ENCODE data around the gene IGFLR1. TPM values are rescaled to one million over a fixed set of nuclear protein-coding genes. Genes with fewer than 3 reads are reported as not detected.

The IGFLR1 gene
- polyA plus RNA-seq, 1 of the 3 experiments (the other 2 are of a cell fraction) = 5.6 TPM

DNA sequence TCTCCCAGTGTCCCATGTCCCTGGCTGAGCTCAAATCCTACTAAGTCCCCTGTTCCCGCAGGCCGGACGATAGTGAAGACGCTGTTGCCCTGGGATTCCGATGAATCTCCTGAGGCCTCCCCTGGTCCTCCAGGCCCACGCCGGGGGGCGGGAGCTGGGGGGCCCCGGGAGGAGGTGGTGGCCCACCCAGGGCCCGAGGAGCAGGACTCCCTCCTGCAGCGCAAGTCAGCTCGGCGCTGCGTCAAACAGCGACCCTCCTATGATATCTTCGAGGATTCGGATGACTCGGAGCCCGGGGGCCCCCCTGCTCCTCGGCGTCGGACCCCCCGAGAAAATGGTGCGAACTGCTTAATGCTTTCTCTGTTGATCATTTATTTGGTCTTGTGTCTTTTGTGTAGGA, 18.6 kb downstream of the IGFLR1 start:
- CTCF ChIA-PET = interaction anchor here (0.7 kb wide), 1 partner anchor 21 kb away, joined by 3 read pairs; no protein-coding TSS in a partner anchor
- POLR2A ChIA-PET = interaction anchor here (0.7 to 1.4 kb wide), 2 partner anchors 17 to 78 kb away, joined by 3 to 5 read pairs; no protein-coding TSS in a partner anchor
- peaks cover 20 to 77% of the 10 kb centered on the region in 2 experiments for H3K36me3 ChIP-seq (replicated peaks in 1 of 2; ENCODE audit: control insufficient read depth in 1 of 2, insufficient read depth in 2 of 2, low read length in 1 of 2)

DNA sequence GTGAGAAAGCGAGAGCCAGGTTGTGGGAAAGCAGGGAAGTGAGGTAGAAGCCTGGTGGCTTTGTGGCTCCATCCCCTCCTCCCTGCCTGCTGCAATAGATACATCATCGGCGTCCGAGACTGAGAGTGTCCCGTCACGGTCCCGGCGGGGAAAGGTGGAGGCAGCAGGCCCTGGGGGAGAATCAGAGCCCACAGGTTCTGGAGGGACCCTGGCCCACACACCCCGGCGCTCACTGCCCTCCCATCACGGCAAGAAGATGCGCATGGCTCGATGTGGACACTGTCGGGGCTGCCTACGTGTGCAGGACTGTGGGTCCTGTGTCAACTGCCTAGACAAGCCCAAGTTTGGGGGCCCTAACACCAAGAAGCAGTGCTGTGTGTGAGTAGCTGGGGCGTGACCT, 19.4 kb downstream of the IGFLR1 start:
- H3K27me3 ChIP-seq (ENCODE audit: insufficient read depth) = no peaks in the 10 kb centered on the region
- ChIA-PET CTCF (no interaction called here), POLR2A (interaction anchor here (0.7 to 1.4 kb wide), 2 partner anchors 17 to 78 kb away, joined by 3 to 5 read pairs; no protein-coding TSS in a partner anchor)
- H3K36me3 ChIP-seq (replicated peaks in 1 of 2; ENCODE audit: control insufficient read depth in 1 of 2, insufficient read depth in 2 of 2, low read length in 1 of 2) = peaks cover 20 to 70% of the 10 kb centered on the region in 2 experiments
- no peak overlapping the region for H3K4me3 ChIP-seq (ENCODE audit: low read depth in 2 of 2, low read length in 1 of 2)
- H2AFZ ChIP-seq (ENCODE audit: low read depth) = no peak overlapping the region
- H3K4me1 ChIP-seq (ENCODE audit: control insufficient read depth in 1 of 2, insufficient read depth in 2 of 2, low read depth in 1 of 2, low read length in 1 of 2) = peaks cover 0 to 11% of the 10 kb centered on the region in 2 experiments; a peak in 2 of 4 replicates
- no peaks in the 10 kb centered on the region for H3K9me2 ChIP-seq
- H3K4me2 ChIP-seq = no peak overlapping the region
- H3K27ac ChIP-seq (ENCODE audit: low read depth in 2 of 2, low read length in 1 of 2) = no peak overlapping the region
- no peaks in the 10 kb centered on the region for H3K9me3 ChIP-seq
- TF ChIP-seq, protein P1, sequence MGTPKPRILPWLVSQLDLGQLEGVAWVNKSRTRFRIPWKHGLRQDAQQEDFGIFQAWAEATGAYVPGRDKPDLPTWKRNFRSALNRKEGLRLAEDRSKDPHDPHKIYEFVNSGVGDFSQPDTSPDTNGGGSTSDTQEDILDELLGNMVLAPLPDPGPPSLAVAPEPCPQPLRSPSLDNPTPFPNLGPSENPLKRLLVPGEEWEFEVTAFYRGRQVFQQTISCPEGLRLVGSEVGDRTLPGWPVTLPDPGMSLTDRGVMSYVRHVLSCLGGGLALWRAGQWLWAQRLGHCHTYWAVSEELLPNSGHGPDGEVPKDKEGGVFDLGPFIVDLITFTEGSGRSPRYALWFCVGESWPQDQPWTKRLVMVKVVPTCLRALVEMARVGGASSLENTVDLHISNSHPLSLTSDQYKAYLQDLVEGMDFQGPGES (IDR thresholded peaks at IDR 0.05; ENCODE audit: low read depth, low read length) = no peak
- no peak for TF ChIP-seq NRF1 (IDR thresholded peaks at IDR 0.05; ENCODE audit: low read depth, low read length)
- no peak for TF ChIP-seq FOXM1 (IDR thresholded peaks at IDR 0.05; ENCODE audit: low read depth)
- TF ChIP-seq TAF1 (IDR thresholded peaks at IDR 0.05; ENCODE audit: borderline replicate concordance, low read depth, low read length) = no peak
- TF ChIP-seq, protein P2, sequence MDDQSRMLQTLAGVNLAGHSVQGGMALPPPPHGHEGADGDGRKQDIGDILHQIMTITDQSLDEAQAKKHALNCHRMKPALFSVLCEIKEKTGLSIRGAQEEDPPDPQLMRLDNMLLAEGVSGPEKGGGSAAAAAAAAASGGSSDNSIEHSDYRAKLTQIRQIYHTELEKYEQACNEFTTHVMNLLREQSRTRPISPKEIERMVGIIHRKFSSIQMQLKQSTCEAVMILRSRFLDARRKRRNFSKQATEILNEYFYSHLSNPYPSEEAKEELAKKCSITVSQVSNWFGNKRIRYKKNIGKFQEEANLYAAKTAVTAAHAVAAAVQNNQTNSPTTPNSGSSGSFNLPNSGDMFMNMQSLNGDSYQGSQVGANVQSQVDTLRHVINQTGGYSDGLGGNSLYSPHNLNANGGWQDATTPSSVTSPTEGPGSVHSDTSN (IDR thresholded peaks at IDR 0.05) = no peak
- no peak for TF ChIP-seq RAD21 (IDR thresholded peaks at IDR 0.05; ENCODE audit: low read length)
- TF ChIP-seq, protein P3, sequence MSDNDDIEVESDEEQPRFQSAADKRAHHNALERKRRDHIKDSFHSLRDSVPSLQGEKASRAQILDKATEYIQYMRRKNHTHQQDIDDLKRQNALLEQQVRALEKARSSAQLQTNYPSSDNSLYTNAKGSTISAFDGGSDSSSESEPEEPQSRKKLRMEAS (IDR thresholded peaks at IDR 0.05; ENCODE audit: low read depth) = no peak
- TF ChIP-seq RFX5 (IDR thresholded peaks at IDR 0.05; ENCODE audit: low read length) = no peak
- TF ChIP-seq, protein P4, sequence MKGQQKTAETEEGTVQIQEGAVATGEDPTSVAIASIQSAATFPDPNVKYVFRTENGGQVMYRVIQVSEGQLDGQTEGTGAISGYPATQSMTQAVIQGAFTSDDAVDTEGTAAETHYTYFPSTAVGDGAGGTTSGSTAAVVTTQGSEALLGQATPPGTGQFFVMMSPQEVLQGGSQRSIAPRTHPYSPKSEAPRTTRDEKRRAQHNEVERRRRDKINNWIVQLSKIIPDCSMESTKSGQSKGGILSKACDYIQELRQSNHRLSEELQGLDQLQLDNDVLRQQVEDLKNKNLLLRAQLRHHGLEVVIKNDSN (IDR thresholded peaks at IDR 0.05; ENCODE audit: borderline replicate concordance, low read depth) = no peak
- no peak for TF ChIP-seq GABPA (IDR thresholded peaks at IDR 0.05; ENCODE audit: low read depth)
- no peak for TF ChIP-seq FOXJ3 (CRISPR knock-in tag; IDR thresholded peaks at IDR 0.05)
- H3K79me2 ChIP-seq (ENCODE audit: insufficient read depth) = peaks cover 28% of the 10 kb centered on the region
- 88% methylated on average over 9 of the region's 16 CpGs for whole genome bisulfite sequencing (ENCODE audit: low lambda C conversion rate)
- no peak overlapping the region for H3K9ac ChIP-seq
- DNase-seq = no peak
- peaks cover 28% of the 10 kb centered on the region for H4K20me1 ChIP-seq (ENCODE audit: insufficient read depth)
- H3F3A ChIP-seq (replicated peaks; ENCODE audit: insufficient read depth) = no peaks in the 10 kb centered on the region

More for the DNA sequence above, 18.6 kb downstream of the IGFLR1 start:
- H2AFZ ChIP-seq (ENCODE audit: low read depth) = no peak overlapping the region
- no peak overlapping the region for H3K9ac ChIP-seq
- WGBS (ENCODE audit: low lambda C conversion rate) = 91% methylated on average over 18 of the region's 24 CpGs
- no peaks in the 10 kb centered on the region for H3K9me3 ChIP-seq
- H3K79me2 ChIP-seq (ENCODE audit: insufficient read depth) = peaks cover 21% of the 10 kb centered on the region
- peaks cover 0 to 9% of the 10 kb centered on the region in 2 experiments; a peak in 2 of 4 replicates for H3K4me1 ChIP-seq (ENCODE audit: control insufficient read depth in 1 of 2, insufficient read depth in 2 of 2, low read depth in 1 of 2, low read length in 1 of 2)
- TF ChIP-seq YY1 (IDR thresholded peaks at IDR 0.05; ENCODE audit: low read depth) (no peak), FOXM1 (IDR thresholded peaks at IDR 0.05; ENCODE audit: low read depth) (no peak), RCOR1 (IDR thresholded peaks at IDR 0.05; ENCODE audit: low read length) (no peak)
- TF ChIP-seq, protein P4 (IDR thresholded peaks at IDR 0.05; ENCODE audit: borderline replicate concordance, low read depth) = no peak
- H3F3A ChIP-seq (replicated peaks; ENCODE audit: insufficient read depth) = no peaks in the 10 kb centered on the region
- no peak overlapping the region for H3K27ac ChIP-seq (ENCODE audit: low read depth in 2 of 2, low read length in 1 of 2)
- H3K27me3 ChIP-seq (ENCODE audit: insufficient read depth) = no peaks in the 10 kb centered on the region
- peaks cover 26% of the 10 kb centered on the region for H4K20me1 ChIP-seq (ENCODE audit: insufficient read depth)
- H3K4me3 ChIP-seq (ENCODE audit: low read depth in 2 of 2, low read length in 1 of 2) = no peak overlapping the region
- no peaks in the 10 kb centered on the region for H3K9me2 ChIP-seq
- DNase-seq = no peak
- H3K4me2 ChIP-seq = no peak overlapping the region
